ENCODE data around the gene OR6S1.

GRCh38 chr14:20655851-20656250 is 14.4 kb upstream of the OR6S1 start:
- TF ChIP-seq, protein P1, sequence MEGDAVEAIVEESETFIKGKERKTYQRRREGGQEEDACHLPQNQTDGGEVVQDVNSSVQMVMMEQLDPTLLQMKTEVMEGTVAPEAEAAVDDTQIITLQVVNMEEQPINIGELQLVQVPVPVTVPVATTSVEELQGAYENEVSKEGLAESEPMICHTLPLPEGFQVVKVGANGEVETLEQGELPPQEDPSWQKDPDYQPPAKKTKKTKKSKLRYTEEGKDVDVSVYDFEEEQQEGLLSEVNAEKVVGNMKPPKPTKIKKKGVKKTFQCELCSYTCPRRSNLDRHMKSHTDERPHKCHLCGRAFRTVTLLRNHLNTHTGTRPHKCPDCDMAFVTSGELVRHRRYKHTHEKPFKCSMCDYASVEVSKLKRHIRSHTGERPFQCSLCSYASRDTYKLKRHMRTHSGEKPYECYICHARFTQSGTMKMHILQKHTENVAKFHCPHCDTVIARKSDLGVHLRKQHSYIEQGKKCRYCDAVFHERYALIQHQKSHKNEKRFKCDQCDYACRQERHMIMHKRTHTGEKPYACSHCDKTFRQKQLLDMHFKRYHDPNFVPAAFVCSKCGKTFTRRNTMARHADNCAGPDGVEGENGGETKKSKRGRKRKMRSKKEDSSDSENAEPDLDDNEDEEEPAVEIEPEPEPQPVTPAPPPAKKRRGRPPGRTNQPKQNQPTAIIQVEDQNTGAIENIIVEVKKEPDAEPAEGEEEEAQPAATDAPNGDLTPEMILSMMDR (IDR thresholded peaks at IDR 0.05; ENCODE audit: low read depth, low read length): no peak
- TF ChIP-seq POLR2A (IDR thresholded peaks at IDR 0.05; ENCODE audit: extremely low read depth, insufficient read length) (no peak), MYC (IDR thresholded peaks at IDR 0.05; ENCODE audit: low read depth, low read length) (no peak)
- TF ChIP-seq, protein P2, sequence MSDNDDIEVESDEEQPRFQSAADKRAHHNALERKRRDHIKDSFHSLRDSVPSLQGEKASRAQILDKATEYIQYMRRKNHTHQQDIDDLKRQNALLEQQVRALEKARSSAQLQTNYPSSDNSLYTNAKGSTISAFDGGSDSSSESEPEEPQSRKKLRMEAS (IDR thresholded peaks at IDR 0.05; ENCODE audit: low read depth, low read length): no peak

All from NB4 (cell line).